ENCODE data around the gene TSHR.

GRCh38 chr14:81093651-81094050 is 138.2 kb downstream of the TSHR start:
- TF ChIP-seq CTCF (conservative IDR thresholded peaks at IDR 0.05; ENCODE audit: low read depth, low read length) (no peak), EZH2 (IDR thresholded peaks at IDR 0.05; ENCODE audit: low read length, unreplicated experiment) (no peak), EZH2phosphoT487 (IDR thresholded peaks at IDR 0.05; ENCODE audit: borderline replicate concordance, low read length) (no peak)
